Right cardiac atrium (tissue), 5 donors: ENCODE results near the gene LPCAT1. TPM values are rescaled to one million over a fixed set of nuclear protein-coding genes. Genes with fewer than 3 reads are reported as not detected.

Experiments
- ATAC-seq, 2 donors: fragments of 200-7000 bp; cut with Tn5 transposase; one replicate each; pipeline versions ENCODE4 v1.8.0 to v1.9.1; 2020; ENCODE audit warnings: moderate library complexity in 2 of 2, mild to moderate bottlenecking in 1 of 2
- DNase-seq, 3 donors: peaks; one replicate each; pipeline ENCODE4 v3.0.0-alpha.2; 2020
- H3K27ac ChIP-seq: one replicate; pipeline ENCODE4 v1.5.1; 2013; ENCODE audit warnings: mild to moderate bottlenecking, low read length, control low read depth, moderate library complexity
- H3K27me3 ChIP-seq: one replicate; pipeline ENCODE4 v1.6.1; 2013; ENCODE audit not compliant: control insufficient read depth, insufficient read depth
- H3K4me1 ChIP-seq: one replicate; pipeline ENCODE4 v1.6.1; 2013; ENCODE audit warnings: low read length; ENCODE audit not compliant: control insufficient read depth, insufficient read depth
- H3K4me3 ChIP-seq: one replicate; pipeline ENCODE4 v1.5.1; 2013; ENCODE audit warnings: low read length, control low read depth
- H3K9me3 ChIP-seq: one replicate; pipeline ENCODE4 v1.6.1; 2013; ENCODE audit warnings: low read length; ENCODE audit not compliant: control insufficient read depth
- WGBS: extraction: QIAGEN DNeasy Blood & Tissue Kit; methylation state at CpG from one replicate; pipeline ENCODE4 v1.1.7; 2013; 5-methylcytosine and 5-hydroxymethylcytosine counted together
- intact Hi-C, 4 donors: fragments of 100-400 bp; cut with DNase I; formaldehyde crosslinking; loops; one replicate each; pipeline versions ENCODE4 v1.11.0 to v1.14.0; 2022 to 2023
- polyA plus RNA-seq: library from polyadenylated mRNA; stranded (reverse); fragments of 200-250 nt; gene quantifications from one replicate; pipeline ENCODE4 v1.2.3, GENCODE V29; 2013
- total RNA-seq, 4 donors: library from RNA; stranded (reverse); fragmentation: NEBNext Ultra II Directional; extraction: Animal tissue kit (Norgen Biotek cat#: 25700); gene quantifications; one replicate each; pipeline ENCODE4 v1.2.1, GENCODE V29; 2021
- donor health status: healthy with polysubstance abuse.
- donor health status: DM: no; HTN: yes; CAD: no.
- donor health status: DM: no; HTN: no; CAD: no.
- donor health status: DM: no; HTN: yes; CAD: no; lungs with severe emphysema.
- donor health status: DM: yes; HTN: yes; CAD: no.

LPCAT1 gene
- total and polyA plus RNA-seq, 5 donors: 11.0 to 19.7 (median 15.6) TPM

- ATAC-seq (no peak), DNase-seq (peak in 1 of 3 donors; percentile 18)
- intact Hi-C loops: no loop called here
- no peak overlapping the region for H3K27ac ChIP-seq
- H3K27me3 ChIP-seq: no peaks in the 10 kb centered on the region
- no peaks in the 10 kb centered on the region for H3K4me1 ChIP-seq
- H3K4me3 ChIP-seq: no peak overlapping the region
- no peaks in the 10 kb centered on the region for H3K9me3 ChIP-seq
- WGBS: 97% methylated on average over 13 of the region's 13 CpGs
These were observed 15.1 kb upstream of the LPCAT1 start for GRCh38 chr5:1538741-1539392.

- intact Hi-C loops: no loop called here
- peaks cover 2% of the 10 kb centered on the region for H3K9me3 ChIP-seq
- no peaks in the 10 kb centered on the region for H3K4me1 ChIP-seq
- H3K27me3 ChIP-seq: no peaks in the 10 kb centered on the region
- DNase-seq: peak in 1 of 3 donors; percentile 27
- ATAC-seq: no peak
- WGBS: 95% methylated on average over 14 of the region's 14 CpGs
- no peak overlapping the region for H3K27ac ChIP-seq
- no peak overlapping the region for H3K4me3 ChIP-seq
These were observed 14.5 kb upstream of the LPCAT1 start for GRCh38 chr5:1538276-1538675.

GRCh38 chr5:1537603-1538154 is 13.9 kb upstream of the LPCAT1 start:
- 94% methylated on average over 20 of the region's 20 CpGs for WGBS
- Histone ChIP-seq H3K4me1 (no peaks in the 10 kb centered on the region), H3K9me3 (peaks cover 2% of the 10 kb centered on the region), H3K27me3 (no peaks in the 10 kb centered on the region), H3K4me3 (no peak overlapping the region), H3K27ac (no peak overlapping the region)
- intact Hi-C loops: no loop called here
- ATAC-seq (no peak), DNase-seq (peak in 1 of 3 donors; percentile 19)

- DNase-seq (peak in 1 of 3 donors; percentile 3), ATAC-seq (no peak)
- Histone ChIP-seq H3K27me3 (no peaks in the 10 kb centered on the region), H3K9me3 (peaks cover 2% of the 10 kb centered on the region), H3K4me1 (no peaks in the 10 kb centered on the region), H3K4me3 (peak overlapping the region; percentile 34), H3K27ac (no peak overlapping the region)
- WGBS: 69% methylated on average over 8 of the region's 8 CpGs
- intact Hi-C loops: no loop called here
These were observed 13.3 kb upstream of the LPCAT1 start for GRCh38 chr5:1536871-1537602.

- peaks cover 2% of the 10 kb centered on the region for H3K9me3 ChIP-seq
- WGBS: 83% methylated on average over 8 of the region's 8 CpGs
- H3K4me1 ChIP-seq: no peaks in the 10 kb centered on the region
- ATAC-seq: peak in 1 of 2 donors; percentile 49
- no peak overlapping the region for H3K27ac ChIP-seq
- intact Hi-C loops: no loop called here
- DNase-seq: peak in 1 of 3 donors; percentile 27
- peak overlapping the region; percentile 34 for H3K4me3 ChIP-seq
- no peaks in the 10 kb centered on the region for H3K27me3 ChIP-seq
These were observed 12.6 kb upstream of the LPCAT1 start for GRCh38 chr5:1536322-1536845.

GRCh38 chr5:1535646-1536045 is 11.9 kb upstream of the LPCAT1 start:
- Histone ChIP-seq H3K27me3 (no peaks in the 10 kb centered on the region), H3K27ac (no peak overlapping the region), H3K9me3 (peaks cover 2% of the 10 kb centered on the region), H3K4me3 (no peak overlapping the region), H3K4me1 (no peaks in the 10 kb centered on the region)
- no peak for DNase-seq
- 91% methylated on average over 3 of the region's 3 CpGs for WGBS
- ATAC-seq: no peak
- intact Hi-C loops: no loop called here

- 59% methylated on average over 1 of the region's 1 CpG for WGBS
- intact Hi-C loops: no loop called here
- Histone ChIP-seq H3K9me3 (peaks cover 3% of the 10 kb centered on the region), H3K4me3 (no peak overlapping the region), H3K27ac (no peak overlapping the region), H3K27me3 (no peaks in the 10 kb centered on the region), H3K4me1 (no peaks in the 10 kb centered on the region)
- no peak for DNase-seq
- ATAC-seq: no peak
These were observed 8.6 kb upstream of the LPCAT1 start for GRCh38 chr5:1532384-1532783.

- no peak for ATAC-seq
These were observed 5.7 kb upstream of the LPCAT1 start for GRCh38 chr5:1529498-1529897.

GRCh38 chr5:1527533-1528205 is 3.9 kb upstream of the LPCAT1 start:
- no peak overlapping the region for H3K4me3 ChIP-seq
- peaks cover 1% of the 10 kb centered on the region for H3K9me3 ChIP-seq
- no peaks in the 10 kb centered on the region for H3K27me3 ChIP-seq
- DNase-seq: peak in 2 of 3 donors; percentile 17 to 21
- no peak for ATAC-seq
- no peaks in the 10 kb centered on the region for H3K4me1 ChIP-seq
- intact Hi-C loops: no loop called here
- 75% methylated on average over 12 of the region's 12 CpGs for WGBS
- no peak overlapping the region for H3K27ac ChIP-seq

More at GRCh38 chr5:1529498-1529897, 5.7 kb upstream of the LPCAT1 start:
- 89% methylated on average over 3 of the region's 3 CpGs for WGBS
- Histone ChIP-seq H3K27ac (no peak overlapping the region), H3K27me3 (no peaks in the 10 kb centered on the region), H3K9me3 (peaks cover 3% of the 10 kb centered on the region), H3K4me1 (no peaks in the 10 kb centered on the region), H3K4me3 (no peak overlapping the region)
- intact Hi-C loops: no loop called here
- no peak for DNase-seq

GRCh38 chr5:1526681-1527131 is 2.9 kb upstream of the LPCAT1 start:
- H3K27ac ChIP-seq: no peak overlapping the region
- no peaks in the 10 kb centered on the region for H3K27me3 ChIP-seq
- WGBS: 75% methylated on average over 9 of the region's 9 CpGs
- intact Hi-C loops: no loop called here
- peaks cover 1% of the 10 kb centered on the region for H3K9me3 ChIP-seq
- ATAC-seq: no peak
- peak; percentile 1 to 40 (median 7) for DNase-seq
- no peak overlapping the region for H3K4me3 ChIP-seq
- no peaks in the 10 kb centered on the region for H3K4me1 ChIP-seq
